DOHH2 (cell line): ENCODE results near the gene TFCP2L1.

ENCODE experiments used
- H3F3A ChIP-seq: fragments of 200-600 bp; sonication (generic), shearing (Covaris generic); 2 replicates; pipeline ENCODE4 v1.6.0; 2016; ENCODE audit warnings: antibody characterized with exemption, mild to moderate bottlenecking; ENCODE audit not compliant: control insufficient read depth, insufficient read depth
- H3K27ac ChIP-seq: fragments of 200-600 bp; sonication (generic); 2 replicates; pipeline ENCODE4 v1.5.1; 2014; ENCODE audit warnings: low read depth, mild to moderate bottlenecking, low read length, moderate library complexity
- H3K27me3 ChIP-seq: fragments of 200-600 bp; sonication (generic); 2 replicates; pipeline ENCODE4 v1.6.1; 2014; ENCODE audit warnings: mild to moderate bottlenecking, low read length, mixed read lengths; ENCODE audit not compliant: control insufficient read depth
- H3K36me3 ChIP-seq: fragments of 200-600 bp; sonication (generic); 2 replicates; pipeline ENCODE4 v1.6.1; 2014; ENCODE audit warnings: mild to moderate bottlenecking, low read length, moderate library complexity, mixed read lengths; ENCODE audit not compliant: control insufficient read depth
- H3K4me1 ChIP-seq: fragments of 200-600 bp; sonication (generic); 2 replicates; pipeline ENCODE4 v1.6.1; 2014; ENCODE audit warnings: mild to moderate bottlenecking, low read length, mixed read lengths; ENCODE audit not compliant: control insufficient read depth
- H3K4me2 ChIP-seq: fragments of 200-600 bp; sonication (generic); 2 replicates; pipeline ENCODE4 v1.6.0; 2014; ENCODE audit warnings: mild to moderate bottlenecking, low read length, moderate library complexity
- H3K4me3 ChIP-seq: fragments of 200-600 bp; sonication (generic); 2 replicates; pipeline ENCODE4 v1.5.1; 2014; ENCODE audit warnings: mild to moderate bottlenecking, low read length, mixed read lengths
- H3K79me2 ChIP-seq: fragments of 200-600 bp; sonication (generic); 2 replicates; pipeline ENCODE4 v1.6.1; 2014; ENCODE audit warnings: mild to moderate bottlenecking, low read length, mixed read lengths; ENCODE audit not compliant: control insufficient read depth
- H3K9me2 ChIP-seq: fragments of 200-600 bp; sonication (generic); replicated peaks from 2 replicates; pipeline ENCODE4 v1.6.1; 2014; ENCODE audit warnings: mild to moderate bottlenecking, low read length, mixed read lengths; ENCODE audit not compliant: control insufficient read depth
- H3K9me3 ChIP-seq: fragments of 200-600 bp; sonication (generic); 2 replicates; pipeline ENCODE4 v1.6.1; 2014; ENCODE audit warnings: antibody characterized with exemption, low read length, mixed read lengths; ENCODE audit not compliant: control insufficient read depth, insufficient read depth
- H4K20me1 ChIP-seq: fragments of 200-600 bp; sonication (generic); 2 replicates; pipeline ENCODE4 v1.6.0; 2014; ENCODE audit warnings: low read depth, mild to moderate bottlenecking, antibody characterized with exemption, low read length, moderate library complexity; ENCODE audit not compliant: control insufficient read depth, insufficient read depth
- CTCF ChIP-seq: fragments of 200-600 bp; sonication (generic); IDR thresholded peaks from one replicate; pipeline ENCODE4 v1.5.1; 2014; ENCODE audit warnings: antibody characterized with exemption, mild to moderate bottlenecking, low read depth, low read length; ENCODE audit not compliant: poor library complexity, severe bottlenecking
- EZH2phosphoT487 ChIP-seq: fragments of 200-600 bp; sonication (generic); IDR thresholded peaks from 2 replicates; pipeline ENCODE4 v1.6.1; 2017; ENCODE audit warnings: borderline replicate concordance, mild to moderate bottlenecking, antibody characterized with exemption, low read length, moderate library complexity, mixed read lengths

TFCP2L1 gene

GRCh38 chr2:121297217-121297830 is 12.3 kb upstream of the TFCP2L1 start:
- Histone ChIP-seq H3K4me3 (no peak overlapping the region), H3K27ac (no peak overlapping the region), H3K36me3 (no peaks in the 10 kb centered on the region), H3K4me1 (no peaks in the 10 kb centered on the region), H3K9me2 (no peaks in the 10 kb centered on the region), H3K27me3 (no peaks in the 10 kb centered on the region), H3K4me2 (no peak overlapping the region), H3K79me2 (no peaks in the 10 kb centered on the region), H3F3A (no peaks in the 10 kb centered on the region), H4K20me1 (no peaks in the 10 kb centered on the region), H3K9me3 (no peaks in the 10 kb centered on the region)
- TF ChIP-seq CTCF (peak; percentile 56), EZH2phosphoT487 (no peak)

GRCh38 chr2:121295911-121296650 is 11.1 kb upstream of the TFCP2L1 start:
- no peaks in the 10 kb centered on the region for H3K27me3 ChIP-seq
- TF ChIP-seq CTCF (no peak), EZH2phosphoT487 (no peak)
- H3K27ac ChIP-seq: no peak overlapping the region
- no peaks in the 10 kb centered on the region for H3F3A ChIP-seq
- no peaks in the 10 kb centered on the region for H3K9me3 ChIP-seq
- no peak overlapping the region for H3K4me2 ChIP-seq
- H4K20me1 ChIP-seq: no peaks in the 10 kb centered on the region
- no peak overlapping the region for H3K4me3 ChIP-seq
- H3K36me3 ChIP-seq: no peaks in the 10 kb centered on the region
- no peaks in the 10 kb centered on the region for H3K4me1 ChIP-seq
- no peaks in the 10 kb centered on the region for H3K9me2 ChIP-seq
- no peaks in the 10 kb centered on the region for H3K79me2 ChIP-seq

GRCh38 chr2:121294881-121295840 is 10.2 kb upstream of the TFCP2L1 start:
- Histone ChIP-seq H4K20me1 (no peaks in the 10 kb centered on the region), H3K27me3 (no peaks in the 10 kb centered on the region), H3K27ac (no peak overlapping the region), H3K4me2 (no peak overlapping the region), H3K4me1 (no peaks in the 10 kb centered on the region), H3K9me2 (no peaks in the 10 kb centered on the region), H3K79me2 (no peaks in the 10 kb centered on the region), H3K4me3 (no peak overlapping the region), H3F3A (no peaks in the 10 kb centered on the region), H3K36me3 (no peaks in the 10 kb centered on the region), H3K9me3 (no peaks in the 10 kb centered on the region)
- TF ChIP-seq CTCF: no peak
- TF ChIP-seq EZH2phosphoT487: no peak
